ENCODE results near the gene MLLT10.

MLLT10 gene

GRCh38 chr10:21638681-21639080 lies 104.6 kb downstream of the MLLT10 start:
- Histone ChIP-seq H3K9ac (ENCODE audit: insufficient read length, low read depth) (no peak overlapping the region), H3K9me3 (ENCODE audit: insufficient read depth, low read length) (no peaks in the 10 kb centered on the region), H3K27me3 (ENCODE audit: insufficient read depth, insufficient read length) (no peaks in the 10 kb centered on the region), H3K4me1 (ENCODE audit: insufficient read depth, insufficient read length) (no peaks in the 10 kb centered on the region), H3K4me3 (ENCODE audit: insufficient read length, low read depth) (no peak overlapping the region), H3K36me3 (ENCODE audit: insufficient read depth, insufficient read length, low read length) (peaks cover 31% of the 10 kb centered on the region)
- TF ChIP-seq SUZ12 (IDR thresholded peaks at IDR 0.05; ENCODE audit: extremely low read depth, insufficient read depth, insufficient read length) (no peak), YY1 (IDR thresholded peaks at IDR 0.05; ENCODE audit: insufficient read depth, insufficient read length) (no peak), ZNF274 (IDR thresholded peaks at IDR 0.05; ENCODE audit: low read depth, low read length) (no peak)
- no peak for DNase-seq (ENCODE audit: low read depth, low spot score)

DNA sequence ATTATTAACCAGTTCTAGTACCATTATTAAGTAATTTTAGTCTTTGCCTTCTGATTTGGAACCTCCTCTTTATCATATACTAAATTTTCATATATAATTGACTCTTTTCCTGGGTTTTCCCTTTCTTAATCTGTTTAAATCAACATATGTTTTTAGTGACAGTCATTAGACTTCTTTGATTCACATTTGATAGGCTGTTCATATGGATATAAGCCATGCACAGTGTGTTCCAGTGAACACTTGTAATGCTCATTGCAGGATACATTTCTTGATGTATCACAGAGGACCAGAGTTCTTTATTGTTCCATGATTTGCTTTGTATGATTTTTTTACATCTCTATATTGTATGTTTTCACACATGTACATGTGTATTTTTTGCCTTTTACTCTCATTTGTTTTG lies 114.0 kb downstream of the MLLT10 start:
- TF ChIP-seq SUZ12 (IDR thresholded peaks at IDR 0.05; ENCODE audit: extremely low read depth, insufficient read depth, insufficient read length) (no peak), YY1 (IDR thresholded peaks at IDR 0.05; ENCODE audit: insufficient read depth, insufficient read length) (no peak), ZNF274 (IDR thresholded peaks at IDR 0.05; ENCODE audit: low read depth, low read length) (no peak)
- Histone ChIP-seq H3K36me3 (ENCODE audit: insufficient read depth, insufficient read length, low read length) (peaks cover 5% of the 10 kb centered on the region), H3K4me1 (ENCODE audit: insufficient read depth, insufficient read length) (no peaks in the 10 kb centered on the region), H3K27me3 (ENCODE audit: insufficient read depth, insufficient read length) (no peaks in the 10 kb centered on the region), H3K4me3 (ENCODE audit: insufficient read length, low read depth) (no peak overlapping the region), H3K9me3 (ENCODE audit: insufficient read depth, low read length) (no peaks in the 10 kb centered on the region), H3K9ac (ENCODE audit: insufficient read length, low read depth) (no peak overlapping the region)
- no peak for DNase-seq (ENCODE audit: low read depth, low spot score)

DNA sequence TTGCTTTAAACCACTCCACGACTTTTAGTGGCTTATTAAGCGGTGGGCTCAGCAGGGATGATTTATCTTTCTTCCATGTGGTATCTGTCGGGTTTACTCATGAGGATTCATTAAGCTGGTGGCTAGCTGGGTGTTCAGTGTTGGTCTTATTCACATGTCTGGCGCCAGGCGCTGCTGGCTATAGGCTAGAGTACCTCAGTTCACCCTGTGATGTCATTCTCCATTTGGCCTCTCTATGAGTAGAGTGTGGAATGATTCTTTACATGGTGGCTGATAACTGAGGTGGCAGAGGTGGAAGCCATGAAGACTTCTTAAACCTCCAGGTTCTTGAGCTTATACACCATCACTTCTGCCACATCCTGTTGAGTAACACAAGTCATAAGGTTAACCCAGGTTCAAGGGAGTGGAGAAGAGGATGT lies 115.4 kb downstream of the MLLT10 start:
- no peaks in the 10 kb centered on the region for H3K4me1 ChIP-seq (ENCODE audit: insufficient read depth, insufficient read length)
- H3K36me3 ChIP-seq (ENCODE audit: insufficient read depth, insufficient read length, low read length), result peaks cover 7% of the 10 kb centered on the region
- no peak overlapping the region for H3K4me3 ChIP-seq (ENCODE audit: insufficient read length, low read depth)
- H3K27me3 ChIP-seq (ENCODE audit: insufficient read depth, insufficient read length), result no peaks in the 10 kb centered on the region
- no peak for DNase-seq (ENCODE audit: low read depth, low spot score)
- H3K9ac ChIP-seq (ENCODE audit: insufficient read length, low read depth), result no peak overlapping the region
- no peaks in the 10 kb centered on the region for H3K9me3 ChIP-seq (ENCODE audit: insufficient read depth, low read length)
- TF ChIP-seq SUZ12 (IDR thresholded peaks at IDR 0.05; ENCODE audit: extremely low read depth, insufficient read depth, insufficient read length) (no peak), ZNF274 (IDR thresholded peaks at IDR 0.05; ENCODE audit: low read depth, low read length) (no peak), YY1 (IDR thresholded peaks at IDR 0.05; ENCODE audit: insufficient read depth, insufficient read length) (no peak)

DNA sequence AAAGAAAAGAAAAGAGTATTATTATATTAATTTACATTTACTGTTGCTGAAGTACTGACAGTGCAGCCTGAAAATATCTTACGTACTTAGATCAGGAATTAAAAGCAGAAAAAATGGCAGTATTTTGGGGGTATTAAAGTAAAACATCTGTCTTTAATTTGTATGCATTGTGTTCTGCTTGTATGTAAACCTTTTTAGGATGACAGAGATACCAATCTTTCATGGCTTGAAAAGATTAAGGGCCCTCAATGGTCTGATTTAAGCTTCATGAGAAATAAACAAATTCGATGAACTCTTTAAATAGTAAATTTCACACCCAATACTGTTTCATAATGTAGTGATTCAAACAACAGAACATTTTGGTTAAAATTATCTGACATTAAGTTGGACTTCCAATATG lies 116.3 kb downstream of the MLLT10 start:
- H3K9ac ChIP-seq (ENCODE audit: insufficient read length, low read depth), result no peak overlapping the region
- H3K36me3 ChIP-seq (ENCODE audit: insufficient read depth, insufficient read length, low read length), result peaks cover 7% of the 10 kb centered on the region
- no peaks in the 10 kb centered on the region for H3K27me3 ChIP-seq (ENCODE audit: insufficient read depth, insufficient read length)
- no peak for TF ChIP-seq YY1 (IDR thresholded peaks at IDR 0.05; ENCODE audit: insufficient read depth, insufficient read length)
- no peak for TF ChIP-seq SUZ12 (IDR thresholded peaks at IDR 0.05; ENCODE audit: extremely low read depth, insufficient read depth, insufficient read length)
- TF ChIP-seq ZNF274 (IDR thresholded peaks at IDR 0.05; ENCODE audit: low read depth, low read length), result no peak
- no peak for DNase-seq (ENCODE audit: low read depth, low spot score)
- no peaks in the 10 kb centered on the region for H3K9me3 ChIP-seq (ENCODE audit: insufficient read depth, low read length)
- H3K4me3 ChIP-seq (ENCODE audit: insufficient read length, low read depth), result no peak overlapping the region
- H3K4me1 ChIP-seq (ENCODE audit: insufficient read depth, insufficient read length), result no peaks in the 10 kb centered on the region

DNA sequence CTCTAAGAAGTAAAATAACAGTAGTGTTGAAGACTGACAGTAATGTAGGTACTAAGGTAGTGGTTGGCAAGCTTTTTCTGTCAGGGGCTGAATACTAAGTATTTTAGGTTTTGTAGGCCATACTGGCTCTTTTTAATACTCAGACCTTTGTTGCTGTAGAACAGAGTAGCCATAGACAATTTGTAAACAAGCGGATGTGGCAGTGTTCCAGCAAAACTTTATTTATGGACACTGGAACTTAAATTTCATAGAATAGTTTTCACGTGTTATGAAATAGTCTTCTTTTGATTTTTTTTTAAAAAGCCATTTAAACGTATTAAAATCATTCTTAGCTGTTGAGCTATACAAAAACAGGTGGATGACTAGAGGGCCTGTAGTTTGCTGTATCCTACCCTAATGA lies 121.2 kb downstream of the MLLT10 start:
- no peaks in the 10 kb centered on the region for H3K27me3 ChIP-seq (ENCODE audit: insufficient read depth, insufficient read length)
- peaks cover 3% of the 10 kb centered on the region for H3K36me3 ChIP-seq (ENCODE audit: insufficient read depth, insufficient read length, low read length)
- no peak for DNase-seq (ENCODE audit: low read depth, low spot score)
- H3K4me3 ChIP-seq (ENCODE audit: insufficient read length, low read depth), result no peak overlapping the region
- TF ChIP-seq SUZ12 (IDR thresholded peaks at IDR 0.05; ENCODE audit: extremely low read depth, insufficient read depth, insufficient read length) (no peak), ZNF274 (IDR thresholded peaks at IDR 0.05; ENCODE audit: low read depth, low read length) (no peak), YY1 (IDR thresholded peaks at IDR 0.05; ENCODE audit: insufficient read depth, insufficient read length) (no peak)
- H3K9ac ChIP-seq (ENCODE audit: insufficient read length, low read depth), result no peak overlapping the region
- H3K4me1 ChIP-seq (ENCODE audit: insufficient read depth, insufficient read length), result no peaks in the 10 kb centered on the region
- no peaks in the 10 kb centered on the region for H3K9me3 ChIP-seq (ENCODE audit: insufficient read depth, low read length)

GRCh38 chr10:21655687-21656086 lies 121.7 kb downstream of the MLLT10 start:
- no peak overlapping the region for H3K9ac ChIP-seq (ENCODE audit: insufficient read length, low read depth)
- no peak for DNase-seq (ENCODE audit: low read depth, low spot score)
- no peaks in the 10 kb centered on the region for H3K4me1 ChIP-seq (ENCODE audit: insufficient read depth, insufficient read length)
- peaks cover 3% of the 10 kb centered on the region for H3K36me3 ChIP-seq (ENCODE audit: insufficient read depth, insufficient read length, low read length)
- TF ChIP-seq SUZ12 (IDR thresholded peaks at IDR 0.05; ENCODE audit: extremely low read depth, insufficient read depth, insufficient read length) (no peak), YY1 (IDR thresholded peaks at IDR 0.05; ENCODE audit: insufficient read depth, insufficient read length) (no peak), ZNF274 (IDR thresholded peaks at IDR 0.05; ENCODE audit: low read depth, low read length) (no peak)
- no peaks in the 10 kb centered on the region for H3K9me3 ChIP-seq (ENCODE audit: insufficient read depth, low read length)
- H3K27me3 ChIP-seq (ENCODE audit: insufficient read depth, insufficient read length), result no peaks in the 10 kb centered on the region
- no peak overlapping the region for H3K4me3 ChIP-seq (ENCODE audit: insufficient read length, low read depth)

- no peak for TF ChIP-seq SUZ12 (IDR thresholded peaks at IDR 0.05; ENCODE audit: extremely low read depth, insufficient read depth, insufficient read length)
- no peak for TF ChIP-seq YY1 (IDR thresholded peaks at IDR 0.05; ENCODE audit: insufficient read depth, insufficient read length)
- TF ChIP-seq ZNF274 (IDR thresholded peaks at IDR 0.05; ENCODE audit: low read depth, low read length), result no peak
- Histone ChIP-seq H3K9me3 (ENCODE audit: insufficient read depth, low read length) (no peaks in the 10 kb centered on the region), H3K36me3 (ENCODE audit: insufficient read depth, insufficient read length, low read length) (peaks cover 2% of the 10 kb centered on the region), H3K4me3 (ENCODE audit: insufficient read length, low read depth) (no peak overlapping the region), H3K4me1 (ENCODE audit: insufficient read depth, insufficient read length) (no peaks in the 10 kb centered on the region), H3K27me3 (ENCODE audit: insufficient read depth, insufficient read length) (no peaks in the 10 kb centered on the region), H3K9ac (ENCODE audit: insufficient read length, low read depth) (no peak overlapping the region)
- no peak for DNase-seq (ENCODE audit: low read depth, low spot score)
Measured at GRCh38 chr10:21661087-21661486, 127.1 kb downstream of the MLLT10 start.

Measured in NT2/D1 (cell line).